Peyer's patch (tissue), 4 donors: Measurements from ENCODE around the gene TRIM52.

ENCODE experiments used
- POLR2A ChIP-seq, 2 donors: fragments of 450-650 bp; IDR thresholded peaks; one replicate each; pipeline ENCODE4 v1.5.1; 2017; ENCODE audit warnings: antibody characterized with exemption in 2 of 2, mild to moderate bottlenecking in 2 of 2, moderate library complexity in 2 of 2
- TF ChIP-seq, protein P1 (sequence below), 6 experiments: fragments of 450-650 bp in 4 of 6; fragments of 200-600 bp in 2 of 6; sonication (generic) in 1 of 6; IDR thresholded peaks; one replicate each; pipeline ENCODE4 v1.5.1; 2017 to 2019; ENCODE audit warnings: antibody characterized with exemption in 6 of 6, mild to moderate bottlenecking in 3 of 6, moderate library complexity in 1 of 6

DNA sequence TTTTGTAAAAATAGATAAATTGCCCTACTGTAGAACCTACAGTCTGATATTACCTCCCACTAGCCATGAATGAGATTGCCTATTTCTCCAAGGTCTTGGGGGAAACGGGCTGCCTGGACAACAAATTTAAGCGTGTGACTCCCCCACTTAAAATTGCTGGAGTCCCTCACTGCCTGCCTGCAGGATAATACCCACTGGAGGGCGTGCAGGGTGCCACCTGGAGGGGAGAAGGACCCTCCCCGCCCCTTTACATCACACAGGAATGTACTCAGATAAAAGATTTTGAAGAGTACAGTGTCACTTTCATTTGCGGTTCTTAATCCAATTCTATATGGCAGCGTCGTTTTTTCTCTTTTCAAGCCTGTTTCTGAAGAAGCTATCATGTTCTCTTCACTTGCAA, 49.7 kb downstream of the TRIM52 start:
- no peak for TF ChIP-seq POLR2A (IDR thresholded peaks at IDR 0.05)
- TF ChIP-seq, protein P1, sequence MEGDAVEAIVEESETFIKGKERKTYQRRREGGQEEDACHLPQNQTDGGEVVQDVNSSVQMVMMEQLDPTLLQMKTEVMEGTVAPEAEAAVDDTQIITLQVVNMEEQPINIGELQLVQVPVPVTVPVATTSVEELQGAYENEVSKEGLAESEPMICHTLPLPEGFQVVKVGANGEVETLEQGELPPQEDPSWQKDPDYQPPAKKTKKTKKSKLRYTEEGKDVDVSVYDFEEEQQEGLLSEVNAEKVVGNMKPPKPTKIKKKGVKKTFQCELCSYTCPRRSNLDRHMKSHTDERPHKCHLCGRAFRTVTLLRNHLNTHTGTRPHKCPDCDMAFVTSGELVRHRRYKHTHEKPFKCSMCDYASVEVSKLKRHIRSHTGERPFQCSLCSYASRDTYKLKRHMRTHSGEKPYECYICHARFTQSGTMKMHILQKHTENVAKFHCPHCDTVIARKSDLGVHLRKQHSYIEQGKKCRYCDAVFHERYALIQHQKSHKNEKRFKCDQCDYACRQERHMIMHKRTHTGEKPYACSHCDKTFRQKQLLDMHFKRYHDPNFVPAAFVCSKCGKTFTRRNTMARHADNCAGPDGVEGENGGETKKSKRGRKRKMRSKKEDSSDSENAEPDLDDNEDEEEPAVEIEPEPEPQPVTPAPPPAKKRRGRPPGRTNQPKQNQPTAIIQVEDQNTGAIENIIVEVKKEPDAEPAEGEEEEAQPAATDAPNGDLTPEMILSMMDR (IDR thresholded peaks at IDR 0.05), result no peak
